ELR (cell line): Measurements from ENCODE around the gene CACNA1H.
A peak's percentile ranks its signal among the peaks of the same experiment; 100 is the strongest.
"Not testable (repeated sequence)": the region's sequence is repeated elsewhere in the genome, so short reads cannot be mapped to it uniquely, and the experiment has no call there.

Experiments used
- DNase-seq: peaks from one replicate; pipeline ENCODE4 v3.0.0-alpha.2; 2015; ENCODE audit warnings: low read depth

The CACNA1H gene

DNA sequence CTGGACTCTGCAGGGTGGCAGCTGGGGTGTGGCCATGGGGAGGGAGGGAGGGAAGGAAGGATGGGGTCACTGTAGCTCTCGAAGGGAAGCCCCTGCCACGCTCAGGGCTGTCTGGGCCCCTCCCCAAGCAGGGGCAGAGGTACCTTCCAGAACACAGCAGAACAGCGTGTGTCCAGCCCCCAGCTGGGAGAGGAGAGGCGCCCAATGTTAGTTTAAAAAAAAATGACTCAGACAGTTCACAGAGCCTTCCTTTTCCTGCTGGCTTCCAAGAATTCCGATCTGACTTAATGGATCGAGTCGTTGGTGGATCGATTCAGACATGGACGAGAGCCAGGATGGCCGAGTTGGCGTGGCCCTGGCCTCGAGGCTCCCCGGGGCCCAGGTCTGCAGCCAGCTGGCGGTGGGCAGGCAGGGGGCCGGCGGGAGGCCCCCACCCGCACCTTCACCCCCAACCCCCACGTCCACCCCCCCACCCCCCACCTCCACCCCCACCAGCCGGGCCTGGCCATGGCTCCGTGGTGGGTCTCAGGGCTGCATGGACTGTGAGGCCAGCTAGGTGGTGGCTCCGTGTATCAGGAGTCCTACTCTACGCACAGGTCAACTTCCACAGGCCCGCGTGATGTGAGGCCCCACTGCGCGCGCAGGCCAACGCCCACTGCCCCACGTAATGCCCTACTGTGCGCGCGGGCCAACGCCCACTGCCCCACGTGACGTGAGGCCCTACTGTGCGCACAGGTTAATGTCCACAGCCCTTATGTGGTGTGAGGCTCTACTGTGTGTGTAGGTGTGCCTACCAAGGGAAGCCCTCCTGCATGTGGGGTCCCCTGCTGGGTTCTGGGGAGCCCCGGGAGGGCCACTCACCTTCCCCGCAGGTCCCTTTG lies 21.8 kb downstream of the CACNA1H start:
- no peak for DNase-seq

DNA sequence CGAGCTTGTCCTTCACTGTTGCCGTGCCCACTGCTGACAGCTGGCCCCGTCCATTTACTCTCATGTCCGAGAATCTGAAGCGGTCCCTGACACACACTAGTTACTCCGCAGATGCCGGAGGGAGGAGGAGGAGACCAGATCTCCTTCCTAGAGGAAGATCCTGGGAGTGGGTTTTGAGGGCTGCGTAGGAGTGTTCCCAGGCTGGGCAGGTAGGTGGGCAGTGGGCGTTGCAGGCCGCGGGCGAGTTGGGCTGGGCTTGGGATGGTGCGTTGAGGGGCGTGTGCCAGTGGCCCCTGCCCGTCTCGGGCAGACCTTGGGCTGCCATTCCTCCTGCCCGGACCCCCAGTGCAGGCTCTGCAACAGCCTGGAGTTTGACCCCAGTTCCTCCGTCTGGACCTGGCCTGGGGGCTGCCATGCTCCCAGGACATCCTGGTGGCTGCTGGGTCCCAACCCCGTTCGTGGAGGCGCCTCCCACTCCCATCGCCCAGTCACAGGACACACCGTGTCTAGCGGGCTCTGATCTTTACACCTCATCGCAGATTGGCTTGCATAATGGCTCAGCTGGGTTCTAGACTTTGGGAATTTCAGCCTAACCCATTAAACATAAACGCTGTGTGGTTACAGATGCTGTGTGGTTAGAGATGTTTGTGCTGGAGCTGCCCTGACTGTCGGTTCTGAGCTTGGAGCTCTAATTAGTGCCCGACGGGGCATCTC lies 22.8 kb downstream of the CACNA1H start:
- DNase-seq = no peak

DNA sequence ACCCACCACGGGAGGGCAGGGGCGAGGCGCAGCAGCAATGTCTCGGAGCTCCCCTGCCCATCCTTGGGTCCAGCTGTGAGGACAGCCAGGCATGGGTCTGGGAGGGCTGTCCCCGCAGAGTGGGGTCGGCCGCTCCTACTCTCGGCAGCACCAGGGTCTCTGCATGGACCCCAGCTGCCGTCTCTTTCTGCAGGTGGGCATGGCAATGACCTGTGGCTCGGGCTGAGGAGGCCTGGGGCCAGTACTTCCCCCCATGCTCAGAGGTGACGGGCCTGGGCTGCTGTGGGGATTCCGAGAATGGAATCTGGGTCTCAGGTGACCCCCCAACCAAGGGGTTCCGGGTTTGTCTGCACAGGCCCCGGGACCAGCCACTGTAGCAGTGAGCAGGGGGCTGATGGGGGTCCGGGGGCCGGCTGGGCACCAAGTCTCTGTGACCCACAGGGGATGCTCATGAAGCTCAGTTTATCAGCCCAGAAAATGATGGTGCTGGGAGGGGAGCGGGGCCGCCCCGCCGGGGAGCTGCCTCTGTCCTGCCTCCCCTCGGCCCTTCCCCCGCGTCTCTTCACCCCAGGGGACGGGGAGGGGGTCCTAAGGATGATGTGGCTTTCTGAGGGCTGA lies 23.5 kb downstream of the CACNA1H start:
- DNase-seq = no peak

DNA sequence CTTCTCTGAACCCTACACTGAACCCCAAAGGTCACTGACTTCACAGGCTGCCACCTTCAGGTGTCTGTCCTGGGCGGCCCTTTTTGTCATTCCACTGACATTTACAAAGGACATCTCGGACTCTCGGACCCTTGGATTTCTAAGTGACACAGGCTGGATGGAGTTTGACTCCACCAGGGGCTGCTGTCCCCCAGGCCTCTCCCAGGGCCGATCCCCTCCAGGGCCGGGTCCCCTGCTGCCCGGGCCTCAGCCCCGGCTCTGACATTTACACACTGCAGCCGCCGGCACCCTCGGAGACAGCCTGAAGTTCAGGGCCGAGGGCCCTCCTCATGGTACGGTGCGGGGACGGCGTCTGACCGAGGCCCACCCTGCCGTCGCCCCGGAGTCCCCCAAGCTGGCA lies 24.1 kb downstream of the CACNA1H start:
- no peak for DNase-seq

DNA sequence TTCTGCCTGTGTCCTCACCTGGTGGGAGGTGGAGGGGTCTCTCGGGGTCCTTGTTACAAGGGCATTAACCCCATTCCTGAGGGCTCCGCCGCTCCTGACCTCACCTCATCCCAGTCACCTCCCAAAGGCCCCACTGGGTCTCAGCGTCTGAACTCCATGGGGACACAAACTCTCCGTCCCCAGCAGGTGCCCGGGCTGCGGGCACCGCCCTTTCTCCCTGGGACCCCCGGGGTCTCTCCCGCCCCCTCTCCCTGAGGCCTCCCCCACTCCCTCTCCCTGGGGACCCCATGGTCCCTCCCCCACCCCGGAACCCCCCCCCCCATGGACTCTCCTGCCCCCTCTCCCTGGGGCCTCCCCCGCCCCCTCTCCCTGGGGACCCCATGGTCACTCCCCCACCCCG lies 24.8 kb downstream of the CACNA1H start:
- no peak for DNase-seq

DNA sequence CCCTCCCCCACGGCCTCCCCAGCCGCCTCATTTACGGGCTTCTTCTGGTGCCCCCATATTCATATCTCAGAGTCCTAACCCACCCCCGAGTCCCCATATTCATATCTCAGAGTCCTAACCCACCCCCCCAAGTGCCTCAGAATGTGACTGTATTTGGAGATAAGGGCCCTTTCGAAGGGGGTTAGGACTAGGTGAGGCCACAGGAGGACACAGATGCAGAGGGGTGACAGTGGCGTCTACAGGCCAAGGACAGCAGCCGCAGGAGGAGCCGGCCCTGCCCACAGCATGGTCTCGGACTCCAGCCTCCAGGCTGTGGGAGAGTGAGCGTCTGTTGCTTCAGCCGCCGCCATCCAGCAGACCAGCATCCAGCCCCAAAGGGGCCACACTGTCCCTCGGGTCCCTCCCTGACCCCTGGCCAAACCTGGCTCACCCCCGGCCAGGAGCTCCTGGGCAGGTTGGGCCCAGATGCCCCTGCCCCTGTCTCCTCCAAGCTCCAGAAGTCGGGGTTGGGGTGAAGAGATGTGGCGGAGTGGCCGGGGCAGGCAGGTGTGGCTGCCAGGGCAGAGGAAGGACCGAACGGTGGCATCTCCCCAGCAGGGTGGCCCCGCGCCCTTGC lies 25.5 kb downstream of the CACNA1H start:
- no peak for DNase-seq

DNA sequence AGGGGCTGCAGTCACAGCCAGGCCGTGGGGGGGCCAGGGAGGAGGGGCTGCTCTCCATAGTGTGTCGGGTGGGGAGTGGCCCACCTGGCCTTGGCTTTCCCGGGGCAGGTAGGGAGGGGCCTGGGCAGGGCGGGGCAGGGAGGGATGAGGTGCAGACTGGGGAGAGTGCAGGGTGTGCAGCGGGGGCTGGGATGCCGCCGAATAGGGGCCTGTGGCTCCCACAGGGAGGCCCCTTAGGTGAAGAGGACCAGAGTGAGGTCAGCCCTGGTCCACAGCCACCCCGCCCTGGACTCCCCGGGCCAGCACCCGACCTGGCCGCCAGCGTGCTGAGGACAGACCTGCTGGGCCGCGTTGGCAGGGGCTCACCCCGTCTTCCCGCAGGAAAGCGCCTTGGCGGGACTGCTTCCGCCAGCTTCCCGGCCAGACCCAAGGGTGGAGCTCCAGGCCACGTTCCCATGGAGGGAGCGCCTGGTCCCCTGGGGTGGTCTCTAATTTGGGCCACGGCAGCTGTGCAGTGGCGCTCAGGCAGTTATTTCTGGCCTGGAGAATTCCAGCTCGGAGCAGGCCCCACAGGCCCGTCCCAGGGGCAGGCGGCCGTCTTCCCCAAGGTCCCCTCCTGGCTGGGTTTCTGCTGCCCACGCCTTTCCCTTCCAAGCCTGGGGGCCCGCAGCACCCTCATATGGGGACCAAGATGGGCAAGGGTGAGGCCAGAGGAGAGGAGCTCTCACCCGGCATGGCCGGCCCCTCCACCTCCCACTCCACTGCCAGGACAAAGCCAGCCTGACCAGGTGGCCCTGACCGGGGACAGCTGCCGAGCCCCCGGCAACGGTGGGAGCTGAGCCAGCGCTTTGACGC lies 27.9 kb downstream of the CACNA1H start:
- DNase-seq = no peak

DNA sequence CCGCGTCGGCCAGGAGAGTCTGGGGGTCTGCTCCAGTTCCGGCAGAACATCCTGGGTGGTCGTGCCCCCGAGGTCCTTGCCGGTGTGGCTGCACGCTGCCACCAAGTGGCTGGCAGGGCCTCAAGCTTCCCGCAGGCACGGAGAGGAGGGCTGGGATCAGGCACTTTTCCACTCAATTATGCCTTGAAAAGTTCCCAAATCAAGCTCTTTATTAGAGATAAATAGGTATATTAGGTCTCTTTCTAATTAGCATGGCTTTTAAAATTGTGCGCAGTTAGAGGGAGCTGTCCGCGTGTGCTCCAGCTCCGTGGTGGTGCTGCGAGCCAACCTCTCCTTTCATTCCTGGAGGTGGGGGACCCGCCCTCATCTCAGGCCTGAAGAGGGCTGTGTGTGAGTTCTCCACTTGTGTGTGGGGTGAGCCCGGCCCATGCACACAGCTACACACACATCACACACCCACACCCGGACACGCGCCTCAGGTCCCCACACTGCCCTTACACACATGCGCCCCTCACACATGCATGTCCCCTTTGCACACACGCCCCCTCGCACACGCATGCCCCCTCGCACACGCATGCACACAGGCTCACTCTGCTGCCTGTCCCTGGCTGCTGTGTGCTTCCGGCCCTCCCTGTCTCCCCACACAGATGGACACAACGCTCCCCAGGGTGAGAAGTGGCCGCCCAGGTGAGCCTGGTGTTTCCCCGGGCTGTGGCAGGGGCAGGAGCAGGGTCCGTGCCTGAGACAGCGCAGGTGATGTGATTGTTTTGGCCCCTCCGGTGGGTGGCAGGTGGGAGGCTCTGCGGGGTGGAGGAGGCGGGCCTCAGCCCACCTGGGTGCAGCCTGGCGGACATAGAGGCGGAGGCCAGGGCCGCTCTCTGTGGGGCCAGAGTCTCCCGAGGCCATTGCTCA lies 28.8 kb downstream of the CACNA1H start:
- no peak for DNase-seq

DNA sequence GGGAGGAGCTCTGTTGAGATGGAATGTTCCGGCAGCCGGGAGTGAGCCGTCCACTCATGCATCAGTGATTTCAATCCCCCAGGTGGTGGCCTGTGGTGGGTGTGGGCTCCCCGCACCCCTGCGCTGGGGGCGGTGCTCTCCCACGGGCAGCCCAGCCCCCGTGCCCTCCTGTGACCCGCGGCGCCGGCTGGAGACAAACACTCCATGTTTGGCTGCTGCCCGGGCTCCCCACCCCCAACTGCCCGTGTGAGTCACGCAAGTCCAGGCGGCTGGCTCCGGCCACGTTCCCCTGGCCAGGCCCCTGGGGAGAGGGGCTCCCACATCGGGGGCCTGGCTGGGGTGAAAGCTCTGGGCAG lies 29.4 kb downstream of the CACNA1H start:
- no peak for DNase-seq

DNA sequence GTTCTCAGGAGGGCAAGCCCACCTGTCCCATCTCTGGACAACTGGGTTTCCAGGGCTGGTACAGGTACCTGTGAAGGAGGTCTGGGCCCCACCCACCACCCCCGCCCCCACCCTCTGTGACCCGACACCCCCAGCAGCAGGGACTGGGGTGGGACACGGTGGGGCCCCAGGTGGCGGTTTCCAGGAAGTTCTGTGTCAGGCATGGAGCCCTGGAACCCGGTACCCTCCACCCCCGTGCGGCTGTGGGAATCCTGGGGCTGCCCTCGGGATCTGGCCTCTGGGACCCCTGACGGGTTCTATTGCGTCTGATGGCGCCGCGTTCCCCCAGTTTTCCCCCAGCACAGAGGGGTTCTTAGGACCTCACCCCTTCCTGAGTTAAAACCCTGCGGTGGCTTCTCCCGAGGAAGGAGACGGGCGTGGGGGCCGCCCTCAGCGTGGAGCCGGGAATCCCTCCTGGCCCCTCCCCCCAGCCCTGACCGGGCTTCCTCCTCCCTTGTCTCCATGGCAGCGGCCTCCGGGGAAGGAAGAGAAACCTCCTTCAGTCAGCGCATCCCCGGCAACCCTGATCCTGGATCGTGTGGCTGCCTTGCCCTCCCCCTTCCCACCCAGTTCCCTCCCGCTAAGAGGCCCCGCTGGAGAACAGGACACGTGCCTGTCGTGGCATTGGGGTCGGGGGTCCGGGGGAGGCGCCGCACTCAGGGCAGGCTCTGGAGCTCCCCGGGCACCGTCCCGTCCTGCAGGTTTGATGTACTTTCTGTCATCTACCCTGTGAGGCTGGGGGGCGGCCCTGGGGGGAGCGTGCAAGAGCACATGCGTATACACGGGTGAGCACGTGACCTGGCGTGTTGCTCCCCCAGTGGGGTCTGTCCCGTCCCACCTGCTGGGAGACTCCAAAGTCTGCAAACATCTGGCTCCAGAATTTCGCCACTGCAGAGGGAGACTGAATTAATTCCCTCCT lies 30.3 kb downstream of the CACNA1H start:
- DNase-seq = no peak

DNA sequence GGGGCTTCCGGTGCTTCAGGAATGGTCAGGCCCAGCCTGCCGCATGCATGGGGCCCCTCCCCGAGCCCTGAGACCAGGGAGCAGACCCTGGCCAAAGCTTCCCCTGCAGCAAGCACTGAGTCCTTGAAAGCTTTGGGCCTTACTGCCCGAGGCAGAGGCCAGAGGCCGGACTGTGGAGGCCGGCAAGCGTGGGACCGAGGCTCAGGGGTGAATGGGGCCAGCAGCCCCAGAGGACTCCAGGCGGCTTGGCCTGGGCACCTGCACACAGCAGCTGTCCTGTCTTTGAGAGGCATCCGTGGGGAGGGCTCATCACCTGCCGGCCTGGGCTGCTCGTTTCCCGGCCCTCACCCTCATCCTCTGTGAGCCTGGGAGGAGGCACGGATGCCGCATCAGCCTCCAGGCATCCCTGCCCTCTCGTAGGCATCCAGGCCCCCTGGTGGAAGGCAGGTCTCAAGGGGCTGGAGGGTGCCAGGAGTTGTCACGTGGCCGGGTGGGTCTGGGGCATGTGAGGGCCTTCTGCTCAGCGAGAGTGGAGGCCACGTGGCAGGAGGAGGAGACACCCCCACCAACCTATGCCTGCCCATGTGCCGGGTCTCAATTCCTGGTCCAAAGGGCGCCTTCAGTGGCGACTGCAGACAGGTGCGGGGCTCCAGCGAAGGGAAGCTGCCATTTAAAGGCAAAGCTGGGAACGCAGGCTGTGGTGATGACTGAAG lies 31.4 kb downstream of the CACNA1H start:
- no peak for DNase-seq

DNA sequence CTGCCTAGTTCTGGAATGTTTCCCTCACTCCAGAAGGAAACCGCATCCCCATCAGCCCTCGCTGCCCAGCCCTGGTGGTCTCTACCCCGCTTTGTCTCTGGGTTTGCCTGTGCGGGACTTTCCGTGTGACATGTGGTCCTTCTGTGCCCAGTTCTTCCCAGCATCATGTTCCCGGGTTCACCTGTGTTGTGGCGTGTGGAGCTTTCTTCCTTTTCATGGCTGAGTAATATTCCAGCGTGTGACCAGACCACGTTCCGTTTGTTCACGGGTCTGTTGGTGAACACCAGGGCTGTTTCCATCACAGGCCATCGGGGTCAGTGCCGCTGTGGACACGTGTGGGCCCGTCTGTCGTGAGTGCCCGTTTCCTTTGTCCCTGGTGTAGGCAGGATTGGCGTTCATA lies 32.1 kb downstream of the CACNA1H start:
- no peak for DNase-seq

DNA sequence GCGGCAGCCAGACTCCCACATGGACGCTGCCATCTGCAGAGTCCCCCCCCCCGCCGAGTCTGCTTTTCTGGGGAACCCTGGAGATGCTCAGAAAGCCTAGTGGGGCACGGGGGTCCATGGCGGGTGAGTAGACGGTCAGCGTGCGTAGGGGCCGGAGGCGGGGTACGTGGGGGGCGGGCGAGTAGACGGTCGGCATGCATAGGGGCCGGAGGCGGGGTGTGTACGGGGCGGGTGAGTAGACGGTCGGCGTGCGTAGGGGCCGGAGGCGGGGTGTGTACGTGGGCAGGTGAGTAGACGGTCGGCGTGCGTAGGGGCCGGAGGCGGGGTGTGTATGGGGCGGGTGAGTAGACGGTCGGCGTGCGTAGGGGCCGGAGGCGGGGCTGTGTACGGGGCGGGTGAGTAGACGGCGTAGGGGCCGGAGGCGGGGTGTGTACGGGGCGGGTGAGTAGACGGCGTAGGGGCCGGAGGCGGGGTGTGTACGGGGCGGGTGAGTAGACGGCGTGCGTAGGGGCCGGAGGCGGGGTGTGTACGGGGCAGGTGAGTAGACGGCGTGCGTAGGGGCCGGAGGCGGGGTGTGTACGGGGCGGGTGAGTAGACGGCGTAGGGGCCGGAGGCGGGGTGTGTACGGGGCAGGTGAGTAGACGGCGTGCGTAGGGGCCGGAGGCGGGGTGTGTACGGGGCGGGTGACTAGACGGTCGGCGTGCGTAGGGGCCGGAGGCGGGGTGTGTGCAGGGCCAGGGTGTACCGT lies 32.7 kb downstream of the CACNA1H start:
- not testable (repeated sequence) for DNase-seq

DNA sequence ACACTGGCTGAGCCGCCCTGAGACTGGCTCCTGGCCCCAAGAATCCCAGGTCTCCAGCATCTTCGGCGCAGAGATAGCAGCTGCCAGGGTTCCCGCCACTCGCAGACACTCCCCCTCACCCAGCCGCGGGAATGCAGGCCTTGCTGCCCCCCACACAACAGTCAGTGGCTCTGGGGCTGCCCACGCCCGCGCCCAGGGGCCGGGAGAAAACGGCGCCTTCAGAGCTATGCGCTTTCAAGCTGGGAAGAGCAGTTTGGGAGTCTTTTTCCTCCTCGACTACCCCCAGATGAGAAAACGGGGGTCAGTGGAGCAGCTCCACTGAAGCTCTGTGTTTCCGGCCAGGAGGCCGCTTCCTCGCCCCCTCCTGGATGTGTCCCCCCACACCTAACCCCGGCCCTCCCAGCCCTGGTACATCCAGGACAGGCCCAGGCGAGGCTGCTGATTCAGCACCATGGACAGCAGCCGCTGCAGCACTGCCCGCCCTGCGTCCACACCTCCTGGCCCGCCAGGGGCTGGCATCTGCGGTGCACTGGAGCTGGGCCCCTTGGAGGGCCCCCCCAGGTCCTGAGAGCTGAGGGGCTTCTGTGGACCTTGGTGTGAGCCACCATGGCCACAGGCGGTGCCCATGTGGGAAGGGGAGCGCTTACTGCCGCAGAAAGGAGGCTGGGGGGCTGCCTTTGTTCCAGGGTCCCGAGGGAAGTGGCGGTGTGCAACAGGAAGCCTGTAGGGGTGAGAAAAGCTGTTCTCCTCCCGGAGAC lies 35.7 kb downstream of the CACNA1H start:
- DNase-seq = peak; percentile 18

DNA sequence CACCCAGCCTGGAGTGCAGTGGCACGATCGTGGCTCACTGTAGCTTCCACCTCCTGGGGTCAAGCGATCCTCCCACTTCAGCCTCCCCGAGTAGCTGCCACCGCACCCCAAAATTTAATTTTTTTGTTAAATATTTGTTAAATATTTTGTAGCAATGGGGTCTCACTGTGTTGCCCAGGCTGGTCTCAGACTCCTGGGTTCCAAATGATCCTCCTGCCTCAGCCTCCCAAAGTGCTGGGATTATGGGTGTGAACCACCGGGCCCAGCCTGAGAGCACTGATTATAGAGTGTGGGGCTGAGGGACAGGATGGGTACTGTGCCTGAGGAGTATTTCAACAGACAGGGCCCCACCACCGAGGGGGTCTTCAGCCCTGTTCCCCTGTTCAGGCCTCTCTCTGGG lies 36.5 kb downstream of the CACNA1H start:
- no peak for DNase-seq

DNA sequence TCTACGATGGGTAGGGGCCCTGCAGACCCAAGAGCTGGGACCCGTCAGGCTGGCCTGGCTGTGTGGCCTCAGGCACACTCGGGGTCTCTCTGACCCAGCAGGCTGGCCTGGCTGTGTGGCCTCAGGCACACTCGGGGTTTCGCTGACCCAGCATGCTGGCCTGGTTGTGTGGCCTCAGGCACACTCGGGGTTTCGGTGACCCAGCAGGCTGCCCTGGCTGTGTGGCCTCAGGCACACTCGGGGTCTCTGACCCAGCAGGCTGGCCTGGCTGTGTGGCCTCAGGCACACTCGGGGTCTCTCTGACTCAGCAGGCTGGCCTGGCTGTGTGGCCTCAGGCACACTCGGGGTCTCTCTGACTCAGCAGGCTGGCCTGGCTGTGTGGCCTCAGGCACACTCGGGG lies 37.9 kb downstream of the CACNA1H start:
- DNase-seq = not testable (repeated sequence)

DNA sequence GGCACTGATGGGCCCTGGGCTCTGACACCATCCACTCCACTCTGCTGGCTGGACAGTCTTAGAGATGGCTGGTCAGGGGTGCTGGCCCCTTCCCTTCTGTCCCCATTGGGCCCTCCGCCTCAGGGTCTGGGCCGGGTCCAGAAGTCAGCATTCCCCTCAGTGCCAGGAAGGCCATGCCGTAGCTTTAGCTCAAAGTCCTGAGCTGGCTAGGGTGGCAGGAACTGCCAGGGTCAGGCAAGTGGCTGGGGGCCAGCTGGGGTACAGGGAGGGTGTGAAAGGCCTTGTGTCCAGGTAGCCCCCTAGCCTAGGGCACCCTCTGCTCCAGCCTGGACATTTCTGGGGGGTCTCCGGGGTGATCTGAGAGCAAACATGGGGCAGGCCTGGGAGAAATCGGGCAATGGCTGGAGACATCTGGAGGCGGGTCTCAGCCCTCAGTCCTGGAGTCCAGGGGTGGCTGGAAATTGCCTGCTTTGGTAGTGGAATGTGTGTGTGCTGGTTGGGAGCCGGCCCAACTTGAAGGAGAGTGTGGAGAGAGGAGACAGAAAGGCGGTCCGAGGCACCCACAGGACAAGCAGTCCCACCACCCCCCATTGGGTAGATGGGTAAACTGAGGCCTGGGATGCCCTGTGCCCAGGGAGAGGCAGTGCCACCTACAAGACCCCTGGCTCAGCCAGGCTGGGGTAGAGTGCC lies 39.6 kb downstream of the CACNA1H start:
- DNase-seq = no peak
